Stimulated activated naive CD8-positive, alpha-beta T cell treated with anti-CD3 and anti-CD28 coated beads, Interleukin-15, Interleukin-2, amounts not matched to agents 100 ng/mL and 50 ng/mL, for 24 hours (primary cell): ENCODE data around the gene SYT15.
"Not testable (repeated sequence)": the region's sequence is repeated elsewhere in the genome, so short reads cannot be mapped to it uniquely, and the experiment has no call there.

Source experiments
- H3K27ac Mint-ChIP-seq: one replicate; pipeline ENCODE4 v1.8.0; 2021; ENCODE audit warnings: mild to moderate bottlenecking, mixed read lengths
- H3K27me3 Mint-ChIP-seq: one replicate; pipeline ENCODE4 v1.8.0; 2021; ENCODE audit warnings: mixed read lengths
- H3K36me3 Mint-ChIP-seq: one replicate; pipeline ENCODE4 v1.8.0; 2021; ENCODE audit warnings: low read depth, mixed read lengths
- H3K4me1 Mint-ChIP-seq: one replicate; pipeline ENCODE4 v1.8.0; 2021; ENCODE audit warnings: low read depth, mixed read lengths
- H3K4me3 Mint-ChIP-seq: one replicate; pipeline ENCODE4 v1.8.0; 2021; ENCODE audit warnings: mild to moderate bottlenecking, mixed read lengths
- H3K9me3 Mint-ChIP-seq: one replicate; pipeline ENCODE4 v1.8.0; 2021; ENCODE audit warnings: mixed read lengths

SYT15 gene

GRCh38 chr10:46588221-46588620 lies 9.3 kb downstream of the SYT15 start:
- H3K27ac Mint-ChIP-seq, H3K27me3 Mint-ChIP-seq, H3K4me3 Mint-ChIP-seq, H3K36me3 Mint-ChIP-seq, H3K4me1 Mint-ChIP-seq, H3K9me3 Mint-ChIP-seq: not testable (repeated sequence)

- not testable (repeated sequence) for H3K27ac Mint-ChIP-seq, H3K27me3 Mint-ChIP-seq, H3K4me1 Mint-ChIP-seq, H3K9me3 Mint-ChIP-seq, H3K4me3 Mint-ChIP-seq, H3K36me3 Mint-ChIP-seq
These were observed 10.7 kb downstream of the SYT15 start for GRCh38 chr10:46589589-46589988.

GRCh38 chr10:46591053-46591452 lies 12.1 kb downstream of the SYT15 start:
- not testable (repeated sequence) for H3K4me3 Mint-ChIP-seq, H3K9me3 Mint-ChIP-seq, H3K36me3 Mint-ChIP-seq

GRCh38 chr10:46593307-46593706 lies 14.4 kb downstream of the SYT15 start:
- H3K4me1 Mint-ChIP-seq, H3K9me3 Mint-ChIP-seq, H3K27me3 Mint-ChIP-seq, H3K27ac Mint-ChIP-seq, H3K4me3 Mint-ChIP-seq, H3K36me3 Mint-ChIP-seq: not testable (repeated sequence)

More at GRCh38 chr10:46591053-46591452, 12.1 kb downstream of the SYT15 start:
- not testable (repeated sequence) for H3K4me1 Mint-ChIP-seq, H3K27me3 Mint-ChIP-seq, H3K27ac Mint-ChIP-seq

- H3K4me3 Mint-ChIP-seq, H3K9me3 Mint-ChIP-seq, H3K27me3 Mint-ChIP-seq, H3K4me1 Mint-ChIP-seq, H3K36me3 Mint-ChIP-seq, H3K27ac Mint-ChIP-seq: not testable (repeated sequence)
These were observed 15.6 kb downstream of the SYT15 start for GRCh38 chr10:46594453-46595063.

GRCh38 chr10:46596570-46596969 lies 17.6 kb downstream of the SYT15 start:
- not testable (repeated sequence) for H3K4me1 Mint-ChIP-seq, H3K27ac Mint-ChIP-seq, H3K36me3 Mint-ChIP-seq, H3K4me3 Mint-ChIP-seq, H3K27me3 Mint-ChIP-seq, H3K9me3 Mint-ChIP-seq

GRCh38 chr10:46597616-46598246 lies 18.8 kb downstream of the SYT15 start:
- H3K36me3 Mint-ChIP-seq, H3K27ac Mint-ChIP-seq, H3K9me3 Mint-ChIP-seq, H3K27me3 Mint-ChIP-seq, H3K4me1 Mint-ChIP-seq: not testable (repeated sequence)
- peak overlapping the region; percentile 62 for H3K4me3 Mint-ChIP-seq

- not testable (repeated sequence) for H3K4me3 Mint-ChIP-seq, H3K27ac Mint-ChIP-seq, H3K4me1 Mint-ChIP-seq, H3K27me3 Mint-ChIP-seq, H3K36me3 Mint-ChIP-seq, H3K9me3 Mint-ChIP-seq
These were observed 21.6 kb downstream of the SYT15 start for GRCh38 chr10:46600516-46600915.

- not testable (repeated sequence) for H3K27ac Mint-ChIP-seq, H3K4me1 Mint-ChIP-seq, H3K4me3 Mint-ChIP-seq, H3K9me3 Mint-ChIP-seq, H3K36me3 Mint-ChIP-seq, H3K27me3 Mint-ChIP-seq
These were observed 36.6 kb downstream of the SYT15 start for GRCh38 chr10:46615540-46615939.

- H3K27me3 Mint-ChIP-seq, H3K4me1 Mint-ChIP-seq, H3K4me3 Mint-ChIP-seq, H3K27ac Mint-ChIP-seq, H3K9me3 Mint-ChIP-seq, H3K36me3 Mint-ChIP-seq: not testable (repeated sequence)
These were observed 37.3 kb downstream of the SYT15 start for GRCh38 chr10:46616227-46616626.

GRCh38 chr10:46617134-46617533 lies 38.2 kb downstream of the SYT15 start:
- H3K27me3 Mint-ChIP-seq, H3K4me1 Mint-ChIP-seq, H3K36me3 Mint-ChIP-seq, H3K4me3 Mint-ChIP-seq, H3K27ac Mint-ChIP-seq, H3K9me3 Mint-ChIP-seq: not testable (repeated sequence)

- not testable (repeated sequence) for H3K9me3 Mint-ChIP-seq, H3K4me1 Mint-ChIP-seq, H3K27me3 Mint-ChIP-seq, H3K4me3 Mint-ChIP-seq, H3K27ac Mint-ChIP-seq, H3K36me3 Mint-ChIP-seq
These were observed 39.0 kb downstream of the SYT15 start for GRCh38 chr10:46617913-46618312.

- H3K4me1 Mint-ChIP-seq, H3K27me3 Mint-ChIP-seq, H3K9me3 Mint-ChIP-seq, H3K27ac Mint-ChIP-seq, H3K4me3 Mint-ChIP-seq, H3K36me3 Mint-ChIP-seq: not testable (repeated sequence)
These were observed 45.1 kb downstream of the SYT15 start for GRCh38 chr10:46623899-46624654.

- not testable (repeated sequence) for H3K36me3 Mint-ChIP-seq, H3K9me3 Mint-ChIP-seq, H3K27me3 Mint-ChIP-seq, H3K27ac Mint-ChIP-seq, H3K4me3 Mint-ChIP-seq, H3K4me1 Mint-ChIP-seq
These were observed 50.9 kb downstream of the SYT15 start for GRCh38 chr10:46629805-46630204.

GRCh38 chr10:46630816-46631215 lies 51.9 kb downstream of the SYT15 start:
- H3K4me3 Mint-ChIP-seq, H3K27me3 Mint-ChIP-seq, H3K4me1 Mint-ChIP-seq, H3K27ac Mint-ChIP-seq, H3K36me3 Mint-ChIP-seq, H3K9me3 Mint-ChIP-seq: not testable (repeated sequence)

GRCh38 chr10:46631683-46632082 lies 52.8 kb downstream of the SYT15 start:
- not testable (repeated sequence) for H3K4me3 Mint-ChIP-seq, H3K4me1 Mint-ChIP-seq, H3K9me3 Mint-ChIP-seq, H3K27me3 Mint-ChIP-seq, H3K36me3 Mint-ChIP-seq, H3K27ac Mint-ChIP-seq
